HL-60 (cell line): ENCODE data around the gene KCTD5.

Experiments used
- DNase-seq, 2 experiments: peaks; one replicate each; pipeline ENCODE4 v3.0.0-alpha.2; 2010 to 2020; ENCODE audit warnings: low read depth in 1 of 2, low spot score in 1 of 2
- H3K27ac ChIP-seq: fragments of 250-450 bp; sonication (Bioruptor Pico); replicated peaks from 2 replicates; pipeline ENCODE4 v1.5.1; 2020; ENCODE audit warnings: mild to moderate bottlenecking, moderate library complexity
- H3K27me3 ChIP-seq: fragments of 250-450 bp; sonication (Bioruptor Pico); 2 replicates; pipeline ENCODE4 v1.5.1; 2021; ENCODE audit warnings: mild to moderate bottlenecking, moderate library complexity; ENCODE audit not compliant: insufficient read depth, poor library complexity, severe bottlenecking
- H3K4me3 ChIP-seq: replicated peaks from 2 replicates; pipeline ENCODE4 v1.5.1; 2011; ENCODE audit warnings: mild to moderate bottlenecking, control low read depth, low read length; ENCODE audit not compliant: insufficient read depth
- CTCF ChIP-seq: IDR thresholded peaks from one replicate; pipeline ENCODE4 v1.5.1; 2011; ENCODE audit warnings: low read length, control low read depth, inconsistent platforms; ENCODE audit not compliant: insufficient read depth
- GABPA ChIP-seq: IDR thresholded peaks from 2 replicates; pipeline ENCODE4 v1.6.1; 2012; ENCODE audit warnings: low read depth
- POLR2AphosphoS5 ChIP-seq: IDR thresholded peaks from 2 replicates; pipeline ENCODE4 v1.6.1; 2012; ENCODE audit warnings: low read depth
- SPI1 ChIP-seq: IDR thresholded peaks from 2 replicates; pipeline ENCODE4 v1.6.1; 2012; ENCODE audit warnings: low read depth, mild to moderate bottlenecking, borderline replicate concordance
- TF ChIP-seq, protein P1 (sequence below): IDR thresholded peaks from 2 replicates; pipeline ENCODE4 v1.6.1; 2012; ENCODE audit warnings: low read depth; ENCODE audit not compliant: insufficient replicate concordance

KCTD5 gene

GRCh38 chr16:2737238-2737605 lies 54.9 kb downstream of the KCTD5 start:
- DNase-seq, result no peak
- H3K27ac ChIP-seq, result no peak overlapping the region
- H3K27me3 ChIP-seq, result no peaks in the 10 kb centered on the region
- no peak overlapping the region for H3K4me3 ChIP-seq
- TF ChIP-seq, protein P1, sequence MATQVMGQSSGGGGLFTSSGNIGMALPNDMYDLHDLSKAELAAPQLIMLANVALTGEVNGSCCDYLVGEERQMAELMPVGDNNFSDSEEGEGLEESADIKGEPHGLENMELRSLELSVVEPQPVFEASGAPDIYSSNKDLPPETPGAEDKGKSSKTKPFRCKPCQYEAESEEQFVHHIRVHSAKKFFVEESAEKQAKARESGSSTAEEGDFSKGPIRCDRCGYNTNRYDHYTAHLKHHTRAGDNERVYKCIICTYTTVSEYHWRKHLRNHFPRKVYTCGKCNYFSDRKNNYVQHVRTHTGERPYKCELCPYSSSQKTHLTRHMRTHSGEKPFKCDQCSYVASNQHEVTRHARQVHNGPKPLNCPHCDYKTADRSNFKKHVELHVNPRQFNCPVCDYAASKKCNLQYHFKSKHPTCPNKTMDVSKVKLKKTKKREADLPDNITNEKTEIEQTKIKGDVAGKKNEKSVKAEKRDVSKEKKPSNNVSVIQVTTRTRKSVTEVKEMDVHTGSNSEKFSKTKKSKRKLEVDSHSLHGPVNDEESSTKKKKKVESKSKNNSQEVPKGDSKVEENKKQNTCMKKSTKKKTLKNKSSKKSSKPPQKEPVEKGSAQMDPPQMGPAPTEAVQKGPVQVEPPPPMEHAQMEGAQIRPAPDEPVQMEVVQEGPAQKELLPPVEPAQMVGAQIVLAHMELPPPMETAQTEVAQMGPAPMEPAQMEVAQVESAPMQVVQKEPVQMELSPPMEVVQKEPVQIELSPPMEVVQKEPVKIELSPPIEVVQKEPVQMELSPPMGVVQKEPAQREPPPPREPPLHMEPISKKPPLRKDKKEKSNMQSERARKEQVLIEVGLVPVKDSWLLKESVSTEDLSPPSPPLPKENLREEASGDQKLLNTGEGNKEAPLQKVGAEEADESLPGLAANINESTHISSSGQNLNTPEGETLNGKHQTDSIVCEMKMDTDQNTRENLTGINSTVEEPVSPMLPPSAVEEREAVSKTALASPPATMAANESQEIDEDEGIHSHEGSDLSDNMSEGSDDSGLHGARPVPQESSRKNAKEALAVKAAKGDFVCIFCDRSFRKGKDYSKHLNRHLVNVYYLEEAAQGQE, result no peak
- no peak for TF ChIP-seq SPI1
- TF ChIP-seq CTCF, result no peak
- TF ChIP-seq GABPA, result no peak
- no peak for TF ChIP-seq POLR2AphosphoS5

- no peak for DNase-seq
- Histone ChIP-seq H3K4me3 (no peak overlapping the region), H3K27me3 (no peaks in the 10 kb centered on the region), H3K27ac (no peak overlapping the region)
- TF ChIP-seq GABPA (no peak), SPI1 (no peak), CTCF (no peak)
These were observed 55.6 kb downstream of the KCTD5 start for GRCh38 chr16:2737895-2738418.

DNA sequence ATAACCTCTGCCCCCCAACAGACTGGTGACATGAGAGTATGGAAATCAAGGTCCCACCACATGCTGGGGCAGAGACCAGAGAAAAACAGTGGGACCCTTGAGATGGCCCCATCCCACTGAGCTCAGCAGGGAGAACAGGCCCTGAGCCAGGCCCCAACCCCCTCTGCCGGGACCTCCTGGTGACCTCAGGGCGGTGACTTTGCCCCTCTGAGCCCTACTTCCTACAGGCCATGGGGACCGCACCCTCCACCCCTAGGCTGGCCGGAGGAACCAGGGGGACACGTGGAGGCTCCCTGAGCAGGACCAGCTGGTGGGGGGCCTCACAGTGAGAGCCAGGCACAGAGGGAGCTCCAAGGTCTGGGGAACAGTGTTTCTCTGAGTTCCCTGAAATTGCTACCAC lies 56.3 kb downstream of the KCTD5 start:
- no peak overlapping the region for H3K4me3 ChIP-seq
- no peaks in the 10 kb centered on the region for H3K27me3 ChIP-seq
- DNase-seq, result no peak
- H3K27ac ChIP-seq, result no peak overlapping the region
- TF ChIP-seq SPI1 (no peak), GABPA (no peak), CTCF (no peak), POLR2AphosphoS5 (no peak)
- TF ChIP-seq, protein P1, result no peak
